GM12878 (cell line): ENCODE measurements around the gene TMEM88.

Experiments
- EZH2 ChIP-seq: IDR thresholded peaks from 2 replicates; pipeline ENCODE4 v1.6.1; 2012; ENCODE audit warnings: low read depth, mild to moderate bottlenecking, control low read depth, inconsistent platforms, low read length, borderline replicate concordance; ENCODE audit not compliant: control insufficient read depth
- POLR2A ChIP-seq: IDR thresholded peaks from 2 replicates; pipeline ENCODE4 v1.6.1; 2011; ENCODE audit warnings: low read depth, mild to moderate bottlenecking, low read length
- SP1 ChIP-seq: IDR thresholded peaks from one replicate; pipeline ENCODE4 v1.6.1; 2011; ENCODE audit warnings: low read depth, low read length
- TF ChIP-seq, protein P1 (sequence below), 3 experiments: IDR thresholded peaks in 2 of 3; conservative IDR thresholded peaks in 1 of 3; 2 replicates each; pipeline ENCODE4 v1.5.1; 2011; ENCODE audit warnings: low read depth in 3 of 3, low read length in 3 of 3, mild to moderate bottlenecking in 3 of 3, control low read depth in 2 of 3, moderate library complexity in 2 of 3, inconsistent platforms in 1 of 3, mixed read lengths in 1 of 3; ENCODE audit not compliant: control insufficient read depth in 2 of 3, insufficient read depth in 1 of 3; ENCODE audit errors: extremely low read depth in 1 of 3
- TF ChIP-seq, protein P2 (sequence below): IDR thresholded peaks from 2 replicates; pipeline ENCODE4 v1.6.1; 2012; ENCODE audit warnings: mild to moderate bottlenecking, low read depth, low read length

DNA sequence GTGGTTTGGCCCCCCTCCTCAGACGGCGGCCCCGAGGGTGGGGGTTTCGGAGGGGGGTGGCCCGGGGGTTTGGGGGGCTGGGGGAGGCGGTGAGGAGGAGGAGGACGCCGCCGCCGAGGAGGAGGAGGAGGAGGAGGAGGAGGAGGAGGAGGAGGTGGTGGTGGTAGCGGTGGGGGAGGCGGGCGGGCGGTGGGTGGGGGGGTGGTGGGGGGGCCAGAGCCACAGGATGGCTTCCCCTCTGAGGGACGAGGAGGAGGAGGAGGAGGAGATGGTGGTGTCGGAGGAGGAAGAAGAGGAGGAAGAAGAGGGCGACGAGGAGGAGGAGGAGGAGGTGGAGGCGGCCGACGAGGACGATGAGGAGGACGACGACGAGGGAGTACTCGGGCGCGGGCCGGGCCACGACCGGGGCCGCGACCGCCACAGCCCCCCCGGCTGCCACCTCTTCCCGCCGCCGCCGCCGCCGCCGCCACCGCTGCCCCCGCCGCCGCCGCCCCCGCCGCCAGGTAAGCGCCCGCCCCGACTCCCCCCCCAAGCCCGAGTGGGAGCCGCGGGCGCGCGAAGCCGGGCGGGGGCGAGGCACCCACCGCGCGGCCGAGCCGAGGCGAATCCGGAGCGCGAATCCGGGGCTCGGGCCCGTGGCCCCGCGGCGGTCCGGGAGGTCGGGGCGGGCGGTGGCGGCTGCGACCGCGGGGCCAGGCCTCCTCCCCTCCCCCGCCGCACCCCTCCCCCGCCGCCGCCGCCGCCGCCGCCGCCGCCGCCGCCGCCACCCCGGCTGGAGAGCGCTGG is 29.9 kb downstream of the TMEM88 start:
- TF ChIP-seq POLR2A (peak; percentile 35; the same call in 1 of the 2 replicates), EZH2 (no peak), SP1 (no peak)
- TF ChIP-seq, protein P1, sequence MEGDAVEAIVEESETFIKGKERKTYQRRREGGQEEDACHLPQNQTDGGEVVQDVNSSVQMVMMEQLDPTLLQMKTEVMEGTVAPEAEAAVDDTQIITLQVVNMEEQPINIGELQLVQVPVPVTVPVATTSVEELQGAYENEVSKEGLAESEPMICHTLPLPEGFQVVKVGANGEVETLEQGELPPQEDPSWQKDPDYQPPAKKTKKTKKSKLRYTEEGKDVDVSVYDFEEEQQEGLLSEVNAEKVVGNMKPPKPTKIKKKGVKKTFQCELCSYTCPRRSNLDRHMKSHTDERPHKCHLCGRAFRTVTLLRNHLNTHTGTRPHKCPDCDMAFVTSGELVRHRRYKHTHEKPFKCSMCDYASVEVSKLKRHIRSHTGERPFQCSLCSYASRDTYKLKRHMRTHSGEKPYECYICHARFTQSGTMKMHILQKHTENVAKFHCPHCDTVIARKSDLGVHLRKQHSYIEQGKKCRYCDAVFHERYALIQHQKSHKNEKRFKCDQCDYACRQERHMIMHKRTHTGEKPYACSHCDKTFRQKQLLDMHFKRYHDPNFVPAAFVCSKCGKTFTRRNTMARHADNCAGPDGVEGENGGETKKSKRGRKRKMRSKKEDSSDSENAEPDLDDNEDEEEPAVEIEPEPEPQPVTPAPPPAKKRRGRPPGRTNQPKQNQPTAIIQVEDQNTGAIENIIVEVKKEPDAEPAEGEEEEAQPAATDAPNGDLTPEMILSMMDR (IDR thresholded peaks at IDR 0.05 in 2 of 3, conservative IDR thresholded peaks at IDR 0.05 in 1 of 3; ENCODE audit: control insufficient read depth in 2 of 3, extremely low read depth in 1 of 3, insufficient read depth in 1 of 3, low read depth in 3 of 3, low read length in 3 of 3) = no peak
- TF ChIP-seq, protein P2, sequence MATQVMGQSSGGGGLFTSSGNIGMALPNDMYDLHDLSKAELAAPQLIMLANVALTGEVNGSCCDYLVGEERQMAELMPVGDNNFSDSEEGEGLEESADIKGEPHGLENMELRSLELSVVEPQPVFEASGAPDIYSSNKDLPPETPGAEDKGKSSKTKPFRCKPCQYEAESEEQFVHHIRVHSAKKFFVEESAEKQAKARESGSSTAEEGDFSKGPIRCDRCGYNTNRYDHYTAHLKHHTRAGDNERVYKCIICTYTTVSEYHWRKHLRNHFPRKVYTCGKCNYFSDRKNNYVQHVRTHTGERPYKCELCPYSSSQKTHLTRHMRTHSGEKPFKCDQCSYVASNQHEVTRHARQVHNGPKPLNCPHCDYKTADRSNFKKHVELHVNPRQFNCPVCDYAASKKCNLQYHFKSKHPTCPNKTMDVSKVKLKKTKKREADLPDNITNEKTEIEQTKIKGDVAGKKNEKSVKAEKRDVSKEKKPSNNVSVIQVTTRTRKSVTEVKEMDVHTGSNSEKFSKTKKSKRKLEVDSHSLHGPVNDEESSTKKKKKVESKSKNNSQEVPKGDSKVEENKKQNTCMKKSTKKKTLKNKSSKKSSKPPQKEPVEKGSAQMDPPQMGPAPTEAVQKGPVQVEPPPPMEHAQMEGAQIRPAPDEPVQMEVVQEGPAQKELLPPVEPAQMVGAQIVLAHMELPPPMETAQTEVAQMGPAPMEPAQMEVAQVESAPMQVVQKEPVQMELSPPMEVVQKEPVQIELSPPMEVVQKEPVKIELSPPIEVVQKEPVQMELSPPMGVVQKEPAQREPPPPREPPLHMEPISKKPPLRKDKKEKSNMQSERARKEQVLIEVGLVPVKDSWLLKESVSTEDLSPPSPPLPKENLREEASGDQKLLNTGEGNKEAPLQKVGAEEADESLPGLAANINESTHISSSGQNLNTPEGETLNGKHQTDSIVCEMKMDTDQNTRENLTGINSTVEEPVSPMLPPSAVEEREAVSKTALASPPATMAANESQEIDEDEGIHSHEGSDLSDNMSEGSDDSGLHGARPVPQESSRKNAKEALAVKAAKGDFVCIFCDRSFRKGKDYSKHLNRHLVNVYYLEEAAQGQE = no peak
